ENCODE results near the gene TMEM132E. TPM values are rescaled to one million over a fixed set of nuclear protein-coding genes. Genes with fewer than 3 reads are reported as not detected.

The TMEM132E gene
- under 1 TPM in 2 of 3 donors, not detected in 1; under 0.01 TPM for total RNA-seq

GRCh38 chr17:34579017-34579946 is at the start of gene TMEM132E:
Gene TMEM132E (plus strand): TSS chr17:34579582. CDS start chr17:34581077, 1,495 bp downstream.
- peak; percentile 26 to 57 for DNase-seq (ENCODE audit: low spot score in 2 of 2)

GRCh38 chr17:34530918-34531317 is 48.5 kb upstream of the TMEM132E start:
- H3K9me3 ChIP-seq: no peaks in the 10 kb centered on the region
- no peaks in the 10 kb centered on the region for H3K4me1 ChIP-seq
- intact Hi-C loops (cut with DNase I; ENCODE audit: low total_unique reads): no loop called here
- H3K27me3 ChIP-seq: peaks cover 0 to 26% of the 10 kb centered on the region in 2 donors
- no peak for TF ChIP-seq POLR2A (IDR thresholded peaks at IDR 0.05)
- no peak for TF ChIP-seq POLR2AphosphoS5 (IDR thresholded peaks at IDR 0.05)
- TF ChIP-seq CTCF (IDR thresholded peaks at IDR 0.05): no peak
- H3K27ac ChIP-seq: no peak overlapping the region
- H3K36me3 ChIP-seq: no peaks in the 10 kb centered on the region
- DNase-seq (ENCODE audit: low spot score in 2 of 2): no peak
- no peak overlapping the region for H3K4me3 ChIP-seq

More at GRCh38 chr17:34579017-34579946, at the start of gene TMEM132E:
- H3K4me1 ChIP-seq: peaks cover 21 to 23% of the 10 kb centered on the region in 2 donors
- H3K9me3 ChIP-seq: no peaks in the 10 kb centered on the region
- no peak for TF ChIP-seq POLR2A (IDR thresholded peaks at IDR 0.05)
- TF ChIP-seq CTCF (IDR thresholded peaks at IDR 0.05): no peak
- TF ChIP-seq POLR2AphosphoS5 (IDR thresholded peaks at IDR 0.05): no peak
- peaks cover 6 to 83% of the 10 kb centered on the region in 2 donors for H3K27me3 ChIP-seq
- H3K36me3 ChIP-seq: no peaks in the 10 kb centered on the region
- H3K4me3 ChIP-seq: peak within 1 kb of the TSS; percentile 48 to 79 (median 59)
- H3K27ac ChIP-seq: no peak within 1 kb of the TSS
- intact Hi-C loops (cut with DNase I; ENCODE audit: low total_unique reads): no loop called here

- Histone ChIP-seq H3K27me3 (peaks cover 0 to 29% of the 10 kb centered on the region in 2 donors), H3K36me3 (no peaks in the 10 kb centered on the region), H3K9me3 (no peaks in the 10 kb centered on the region), H3K4me3 (no peak overlapping the region), H3K27ac (no peak overlapping the region), H3K4me1 (no peaks in the 10 kb centered on the region)
- intact Hi-C loops (cut with DNase I; ENCODE audit: low total_unique reads): no loop called here
- no peak for DNase-seq (ENCODE audit: low spot score in 2 of 2)
- TF ChIP-seq POLR2AphosphoS5 (IDR thresholded peaks at IDR 0.05) (no peak), POLR2A (IDR thresholded peaks at IDR 0.05) (no peak), CTCF (IDR thresholded peaks at IDR 0.05) (no peak)
These were observed 46.9 kb upstream of the TMEM132E start for GRCh38 chr17:34532281-34533065.

- Histone ChIP-seq H3K27ac (peak overlapping the region in 1 of 2 donors; percentile 38), H3K36me3 (no peaks in the 10 kb centered on the region), H3K4me3 (no peak overlapping the region), H3K27me3 (peaks cover 0 to 20% of the 10 kb centered on the region in 2 donors), H3K9me3 (no peaks in the 10 kb centered on the region), H3K4me1 (no peaks in the 10 kb centered on the region)
- TF ChIP-seq POLR2AphosphoS5 (IDR thresholded peaks at IDR 0.05): no peak
- TF ChIP-seq POLR2A (IDR thresholded peaks at IDR 0.05): no peak
- no peak for TF ChIP-seq CTCF (IDR thresholded peaks at IDR 0.05)
- DNase-seq (ENCODE audit: low spot score in 2 of 2): no peak
- intact Hi-C loops (cut with DNase I; ENCODE audit: low total_unique reads): no loop called here
These were observed 45.4 kb upstream of the TMEM132E start for GRCh38 chr17:34533806-34534527.

Measured in breast epithelium (tissue), 4 donors.